Nephron (organoid): ENCODE data around the gene SYNGR2.

Experiments
- H3K27ac Mint-ChIP-seq, 3 experiments: 2 replicates each; pipeline ENCODE4 v1.8.0; 2020; ENCODE audit warnings: mixed read lengths in 3 of 3, mild to moderate bottlenecking in 2 of 3, moderate library complexity in 1 of 3
- H3K27me3 Mint-ChIP-seq: 2 replicates; pipeline ENCODE4 v1.8.0; 2021; ENCODE audit warnings: low read depth, mild to moderate bottlenecking, moderate library complexity, mixed read lengths
- H3K36me3 Mint-ChIP-seq: 2 replicates; pipeline ENCODE4 v1.8.0; 2020; ENCODE audit warnings: low read depth, mixed read lengths
- H3K4me1 Mint-ChIP-seq: 2 replicates; pipeline ENCODE4 v1.8.0; 2020; ENCODE audit warnings: mixed read lengths
- H3K4me3 Mint-ChIP-seq, 3 experiments: 2 replicates each; pipeline ENCODE4 v1.8.0; 2020; ENCODE audit warnings: mild to moderate bottlenecking in 3 of 3, mixed read lengths in 3 of 3, moderate library complexity in 2 of 3
- H3K9me3 Mint-ChIP-seq: 2 replicates; pipeline ENCODE4 v1.8.0; 2020; ENCODE audit warnings: mixed read lengths
- TF ChIP-seq, protein P1 (sequence below), 3 experiments: fragments of 200-600 bp; sonication (generic); IDR thresholded peaks; one replicate each; pipeline ENCODE4 v1.5.0; 2021; ENCODE audit warnings: antibody characterized with exemption in 3 of 3; ENCODE audit not compliant: unreplicated experiment in 3 of 3

The SYNGR2 gene

DNA sequence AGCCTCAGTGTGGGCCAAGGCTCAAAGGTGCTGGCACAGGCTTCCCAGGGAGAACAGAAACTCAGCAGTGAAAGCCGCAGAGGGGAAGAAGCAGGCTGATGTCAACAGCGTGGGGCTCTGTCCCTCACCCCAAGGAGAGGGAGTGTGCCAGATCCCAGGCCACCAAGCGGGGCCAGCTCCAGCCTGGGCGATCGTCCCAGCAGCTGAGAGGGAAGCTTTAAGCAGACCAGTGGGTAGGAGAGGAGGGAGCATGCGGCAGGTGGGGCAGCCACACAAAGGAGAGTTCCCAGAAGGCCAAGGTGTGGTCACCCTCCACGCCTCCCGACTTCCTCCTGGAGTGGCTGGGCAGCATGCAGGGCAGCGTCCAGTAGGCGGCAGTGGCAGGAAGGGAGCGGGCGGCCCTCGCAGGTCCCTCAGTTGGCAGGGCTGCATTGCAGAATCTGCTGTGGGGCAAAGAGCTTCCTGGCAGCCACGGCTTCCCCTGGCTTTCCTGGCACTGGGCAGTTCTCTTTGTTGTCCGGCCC, 6.0 kb downstream of the SYNGR2 start:
- Mint-ChIP-seq H3K36me3 (peaks cover 15% of the 10 kb centered on the region), H3K9me3 (no peaks in the 10 kb centered on the region), H3K27me3 (peaks cover 10% of the 10 kb centered on the region), H3K4me3 (no peak overlapping the region), H3K27ac (no peak overlapping the region), H3K4me1 (peaks cover 46% of the 10 kb centered on the region)
- TF ChIP-seq, protein P1, sequence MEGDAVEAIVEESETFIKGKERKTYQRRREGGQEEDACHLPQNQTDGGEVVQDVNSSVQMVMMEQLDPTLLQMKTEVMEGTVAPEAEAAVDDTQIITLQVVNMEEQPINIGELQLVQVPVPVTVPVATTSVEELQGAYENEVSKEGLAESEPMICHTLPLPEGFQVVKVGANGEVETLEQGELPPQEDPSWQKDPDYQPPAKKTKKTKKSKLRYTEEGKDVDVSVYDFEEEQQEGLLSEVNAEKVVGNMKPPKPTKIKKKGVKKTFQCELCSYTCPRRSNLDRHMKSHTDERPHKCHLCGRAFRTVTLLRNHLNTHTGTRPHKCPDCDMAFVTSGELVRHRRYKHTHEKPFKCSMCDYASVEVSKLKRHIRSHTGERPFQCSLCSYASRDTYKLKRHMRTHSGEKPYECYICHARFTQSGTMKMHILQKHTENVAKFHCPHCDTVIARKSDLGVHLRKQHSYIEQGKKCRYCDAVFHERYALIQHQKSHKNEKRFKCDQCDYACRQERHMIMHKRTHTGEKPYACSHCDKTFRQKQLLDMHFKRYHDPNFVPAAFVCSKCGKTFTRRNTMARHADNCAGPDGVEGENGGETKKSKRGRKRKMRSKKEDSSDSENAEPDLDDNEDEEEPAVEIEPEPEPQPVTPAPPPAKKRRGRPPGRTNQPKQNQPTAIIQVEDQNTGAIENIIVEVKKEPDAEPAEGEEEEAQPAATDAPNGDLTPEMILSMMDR (IDR thresholded peaks at IDR 0.05; ENCODE audit: unreplicated experiment in 3 of 3), result no peak

GRCh38 chr17:78174870-78175642, 6.7 kb downstream of the SYNGR2 start:
- TF ChIP-seq, protein P1 (IDR thresholded peaks at IDR 0.05; ENCODE audit: unreplicated experiment in 3 of 3), result no peak
- H3K4me3 Mint-ChIP-seq, result no peak overlapping the region
- no peak overlapping the region for H3K27ac Mint-ChIP-seq
- peaks cover 10% of the 10 kb centered on the region for H3K27me3 Mint-ChIP-seq
- peaks cover 17% of the 10 kb centered on the region for H3K36me3 Mint-ChIP-seq
- H3K4me1 Mint-ChIP-seq, result peaks cover 48% of the 10 kb centered on the region
- H3K9me3 Mint-ChIP-seq, result no peaks in the 10 kb centered on the region

DNA sequence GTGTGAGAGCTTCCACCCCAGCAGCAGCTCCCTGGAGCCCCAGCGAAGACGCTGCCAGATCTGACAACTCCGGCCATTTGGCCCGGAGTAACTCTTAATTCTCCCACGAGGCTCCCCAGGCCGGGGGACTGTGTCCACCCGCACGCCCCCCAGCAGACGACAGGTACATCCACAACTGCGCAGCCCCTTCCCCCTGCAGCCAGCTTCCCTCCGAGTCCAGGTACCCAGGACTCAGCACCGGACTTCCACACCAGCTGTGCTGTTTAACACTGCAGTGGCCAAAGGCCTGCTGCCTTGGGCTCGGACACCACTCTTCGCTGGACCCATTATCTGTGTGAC, 7.2 kb downstream of the SYNGR2 start:
- Mint-ChIP-seq H3K27ac (no peak overlapping the region), H3K36me3 (peaks cover 21% of the 10 kb centered on the region), H3K9me3 (no peaks in the 10 kb centered on the region), H3K4me1 (peaks cover 53% of the 10 kb centered on the region), H3K4me3 (no peak overlapping the region), H3K27me3 (peaks cover 10% of the 10 kb centered on the region)
- TF ChIP-seq, protein P1 (IDR thresholded peaks at IDR 0.05; ENCODE audit: unreplicated experiment in 3 of 3), result no peak

- H3K4me1 Mint-ChIP-seq, result peaks cover 55% of the 10 kb centered on the region
- TF ChIP-seq, protein P1 (IDR thresholded peaks at IDR 0.05; ENCODE audit: unreplicated experiment in 3 of 3), result peak; percentile 88 to 91 (median 89)
- peaks cover 28% of the 10 kb centered on the region for H3K36me3 Mint-ChIP-seq
- H3K9me3 Mint-ChIP-seq, result no peaks in the 10 kb centered on the region
- no peak overlapping the region for H3K27ac Mint-ChIP-seq
- H3K27me3 Mint-ChIP-seq, result peaks cover 6% of the 10 kb centered on the region
- H3K4me3 Mint-ChIP-seq, result no peak overlapping the region
These were observed 8.2 kb downstream of the SYNGR2 start for GRCh38 chr17:78176548-78177025.

DNA sequence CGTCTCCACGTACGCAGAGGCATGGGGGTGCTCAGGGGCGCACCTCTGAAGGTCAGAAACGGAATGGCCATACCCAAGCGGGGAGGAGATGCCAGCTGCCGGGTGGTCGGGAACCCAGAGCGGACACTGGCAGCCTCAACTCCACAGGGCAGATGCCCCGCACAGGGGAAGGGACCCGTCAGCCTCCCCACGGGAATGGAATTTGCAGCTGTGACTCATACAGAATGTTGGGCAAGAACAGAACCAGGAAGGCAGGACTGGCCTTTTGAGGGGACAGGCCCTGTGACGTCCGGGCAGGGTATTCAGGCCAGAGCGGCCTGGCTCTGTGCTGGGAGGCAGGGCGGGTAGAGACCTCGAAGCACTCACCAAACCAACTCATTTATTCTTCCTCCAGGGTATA, 11.0 kb downstream of the SYNGR2 start:
- Mint-ChIP-seq H3K27me3 (no peaks in the 10 kb centered on the region), H3K36me3 (peaks cover 27% of the 10 kb centered on the region), H3K27ac (peak overlapping the region in 2 of 3 experiments; percentile 66 to 73), H3K4me1 (peaks cover 47% of the 10 kb centered on the region), H3K4me3 (no peak overlapping the region), H3K9me3 (no peaks in the 10 kb centered on the region)
- TF ChIP-seq, protein P1 (IDR thresholded peaks at IDR 0.05; ENCODE audit: unreplicated experiment in 3 of 3), result no peak

- Mint-ChIP-seq H3K4me3 (no peak overlapping the region), H3K27me3 (no peaks in the 10 kb centered on the region), H3K4me1 (peaks cover 53% of the 10 kb centered on the region), H3K27ac (peak overlapping the region in 1 of 3 experiments; percentile 15), H3K36me3 (peaks cover 27% of the 10 kb centered on the region), H3K9me3 (no peaks in the 10 kb centered on the region)
- TF ChIP-seq, protein P1 (IDR thresholded peaks at IDR 0.05; ENCODE audit: unreplicated experiment in 3 of 3), result no peak
These were observed 11.7 kb downstream of the SYNGR2 start for GRCh38 chr17:78180083-78180482.
